K562 (cell line): ENCODE data around the gene TTLL11. TPM values are rescaled to one million over a fixed set of nuclear protein-coding genes. Genes with fewer than 3 reads are reported as not detected.
"Not testable (repeated sequence)": the region's sequence is repeated elsewhere in the genome, so short reads cannot be mapped to it uniquely, and the experiment has no call there.

Experiments used
- ATAC-seq: fragments of 200-7000 bp; cut with Tn5 transposase; 3 replicates; pipeline ENCODE4 v1.9.1; 2020; ENCODE audit warnings: moderate library complexity
- BruUV-seq: library from RNA; stranded (reverse); fragments of 400-500 nt; replicated peaks from 2 replicates; lab custom pipeline; 2021; lab: Mats Ljungman, UMichigan
- CTCF ChIA-PET: fragments of 300-600 bp; formaldehyde crosslinking; extraction: SDS; loops from one replicate; lab custom pipeline; 2021; ENCODE audit warnings: low intra/inter-chr PET ratio; lab: Yijun Ruan, JAX
- POLR2A ChIA-PET: fragments of 300-600, 350-650 bp; sonication (Branson Sonifier 250); formaldehyde crosslinking; extraction: SDS; loops from one replicate; lab custom pipeline; 2021; ENCODE audit warnings: antibody characterized with exemption, inconsistent platforms; lab: Yijun Ruan, JAX
- DNase-seq, 4 experiments: peaks; one replicate each; pipeline versions ENCODE4 v3.0.0 to v3.0.0-alpha.2; 2011 to 2018; ENCODE audit warnings: low spot score in 3 of 4, mixed read lengths in 3 of 4; ENCODE audit errors: extremely low read depth in 1 of 4
- FAIRE-seq: peaks from 2 replicates; lab custom pipeline; 2011; peaks lifted over from hg19 to GRCh38; lab: Jason Lieb, UNC
- H2AFZ ChIP-seq: 2 replicates; pipeline ENCODE4 v1.6.0; 2011; ENCODE audit warnings: low read depth, low read length, control low read depth, inconsistent platforms
- H3K27ac ChIP-seq: fragments of 200-600 bp; 3 replicates; pipeline ENCODE4 v1.8.0; 2011; ENCODE audit warnings: low read depth, mild to moderate bottlenecking, control low read depth, inconsistent platforms, low read length, moderate library complexity, mixed read lengths; ENCODE audit errors: extremely low read depth
- H3K27me3 ChIP-seq, 2 experiments: fragments of 300-600 bp in 1 of 2; 2 replicates in 1 of 2; 3 replicates in 1 of 2; pipeline versions ENCODE4 v1.6.0 to v1.8.0; 2011; ENCODE audit warnings: inconsistent platforms in 2 of 2, low read length in 2 of 2, mild to moderate bottlenecking in 1 of 2, mixed read lengths in 1 of 2, moderate library complexity in 1 of 2; ENCODE audit not compliant: control insufficient read depth in 2 of 2, insufficient read depth in 2 of 2
- H3K36me3 ChIP-seq: fragments of 300-600 bp; 3 replicates; pipeline ENCODE4 v1.8.0; 2011; ENCODE audit warnings: mild to moderate bottlenecking, low read length, inconsistent platforms; ENCODE audit not compliant: control insufficient read depth, insufficient read depth
- H3K4me1 ChIP-seq, 2 experiments: fragments of 200-600 bp in 1 of 2; replicated peaks in 1 of 2; 2 replicates in 1 of 2; 3 replicates in 1 of 2; pipeline versions ENCODE4 v1.5.1 to v1.8.0; 2011; ENCODE audit warnings: inconsistent platforms in 2 of 2, low read length in 2 of 2, mild to moderate bottlenecking in 1 of 2, mixed read lengths in 1 of 2, moderate library complexity in 1 of 2; ENCODE audit not compliant: control insufficient read depth in 2 of 2, insufficient read depth in 2 of 2
- H3K4me2 ChIP-seq: 2 replicates; pipeline ENCODE4 v1.6.1; 2011; ENCODE audit warnings: low read length, control low read depth, inconsistent platforms, mixed read lengths; ENCODE audit not compliant: insufficient read depth
- H3K4me3 ChIP-seq: fragments of 200-600 bp; sonication (generic), shearing (Covaris generic); 2 replicates; pipeline ENCODE4 v1.5.1; 2016; ENCODE audit warnings: control low read depth, inconsistent platforms
- H3K79me2 ChIP-seq: fragments of 200-600 bp; 3 replicates; pipeline ENCODE4 v1.8.0; 2011; ENCODE audit warnings: low read length, inconsistent platforms; ENCODE audit not compliant: control insufficient read depth, insufficient read depth
- H3K9ac ChIP-seq, 2 experiments: 2 replicates each; pipeline versions ENCODE4 v1.6.0 to v1.6.1; 2011; ENCODE audit warnings: low read depth in 2 of 2, low read length in 2 of 2, control low read depth in 1 of 2, inconsistent platforms in 1 of 2, mild to moderate bottlenecking in 1 of 2, mixed read lengths in 1 of 2; ENCODE audit not compliant: insufficient read depth in 1 of 2
- H3K9me1 ChIP-seq: one replicate; pipeline ENCODE4 v1.6.0; 2011; ENCODE audit warnings: inconsistent platforms, mild to moderate bottlenecking, low read length, moderate library complexity; ENCODE audit not compliant: control insufficient read depth, insufficient read depth
- H3K9me3 ChIP-seq: replicated peaks from 2 replicates; pipeline ENCODE4 v1.5.1; 2011; ENCODE audit warnings: low read depth, low read length, inconsistent platforms; ENCODE audit not compliant: control insufficient read depth, insufficient read depth
- H4K20me1 ChIP-seq: replicated peaks from 2 replicates; pipeline ENCODE4 v1.6.1; 2011; ENCODE audit warnings: low read length, inconsistent platforms, mixed read lengths; ENCODE audit not compliant: control insufficient read depth, insufficient read depth
- CBX1 ChIP-seq: sonication (generic); IDR thresholded peaks from 2 replicates; pipeline ENCODE4 v1.6.1; 2016; ENCODE audit warnings: antibody characterized with exemption, low read depth, mild to moderate bottlenecking
- CCNT2 ChIP-seq: IDR thresholded peaks from 2 replicates; pipeline ENCODE4 v1.6.1; 2011; ENCODE audit warnings: borderline replicate concordance, low read depth, mild to moderate bottlenecking, moderate library complexity, mixed read lengths, low read length; ENCODE audit not compliant: insufficient read length; ENCODE audit errors: extremely low read depth
- NFE2L1 ChIP-seq: fragments of 450-650 bp; IDR thresholded peaks from 2 replicates; pipeline ENCODE4 v1.6.1; 2016; ENCODE audit warnings: missing genetic modification characterization, low read depth, mild to moderate bottlenecking, missing compliant biosample characterization, moderate library complexity, borderline replicate concordance
- RBM15 ChIP-seq: fragments of 200-400 bp; formaldehyde crosslinking; IDR thresholded peaks from 2 replicates; pipeline ENCODE4 v1.6.1; 2018; ENCODE audit warnings: mild to moderate bottlenecking, low read length, moderate library complexity; ENCODE audit not compliant: insufficient read depth
- RBM22 ChIP-seq: fragments of 200-400 bp; formaldehyde crosslinking; IDR thresholded peaks from 2 replicates; pipeline ENCODE4 v1.6.1; 2018; ENCODE audit warnings: low read length, low read depth; ENCODE audit not compliant: poor library complexity, severe bottlenecking
- RBM25 ChIP-seq: fragments of 200-400 bp; formaldehyde crosslinking; IDR thresholded peaks from 2 replicates; pipeline ENCODE4 v1.6.1; 2018; ENCODE audit warnings: low read length, low read depth, moderate library complexity; ENCODE audit not compliant: severe bottlenecking
- ZNF146 ChIP-seq: IDR thresholded peaks from one replicate; pipeline ENCODE4 v1.6.1; 2018; ENCODE audit warnings: missing compliant biosample characterization; ENCODE audit not compliant: unreplicated experiment
- ZSCAN32 ChIP-seq: fragments of 450-650 bp; formaldehyde crosslinking; IDR thresholded peaks from 2 replicates; pipeline ENCODE4 v1.4.0; 2020; ENCODE audit warnings: mild to moderate bottlenecking, moderate library complexity
- WGBS: fragments of 100-300 bp; shearing (Covaris generic); methylation state at CpG from one replicate; pipeline ENCODE4 v1.1.6; 2016; ENCODE audit warnings: low coverage, mixed read lengths; ENCODE audit not compliant: insufficient coverage; ENCODE audit errors: missing lambda C conversion rate; 5-methylcytosine and 5-hydroxymethylcytosine counted together
- in situ Hi-C: fragments of 300-500 bp; cut with MboI; formaldehyde crosslinking; loops from 4 replicates; pipeline ENCODE4 v1.15.0; 2018; ENCODE audit warnings: inconsistent platforms, mixed read lengths
- intact Hi-C: fragments of 100-400 bp; cut with micrococcal nuclease; formaldehyde crosslinking; loops from 2 replicates; pipeline ENCODE4 v1.14.2; 2022
- polyA plus RNA-seq, 8 experiments: library from polyadenylated mRNA; depleted of rRNA in 4 of 8; stranded (reverse) in 5 of 8; unstranded in 3 of 8; fragments of >200 nt; fragmentation: Nextera tagmentation in 2 of 8; fragmentation: Illumina TruSeq in 1 of 8; extraction: Ambion mirVana in 2 of 8; extraction: Trizol in 1 of 8; gene quantifications; 2 replicates each; pipeline versions ENCODE4 v1.2.1 to v1.2.3, GENCODE V29; 2011 to 2014; ENCODE audit warnings: inconsistent platforms in 1 of 8, missing spikeins in 1 of 8
- total RNA-seq, 7 experiments: library from RNA; depleted of rRNA in 6 of 7; stranded (reverse); fragments of >200 nt in 6 of 7; fragmentation: Illumina TruSeq in 2 of 7; extraction: Trizol in 2 of 7; gene quantifications; 2 replicates each; pipeline versions ENCODE4 v1.2.1 to v1.2.3, GENCODE V29; 2011 to 2021; ENCODE audit warnings: low replicate concordance in 1 of 7
- TF ChIP-seq, protein P1 (sequence below): fragments of 450-650 bp; IDR thresholded peaks from 2 replicates; pipeline ENCODE4 v1.6.1; 2017; ENCODE audit warnings: antibody characterized with exemption
- TF ChIP-seq, protein P2 (sequence below): fragments of 450-650 bp; IDR thresholded peaks from one replicate; pipeline ENCODE4 v1.6.1; 2018; ENCODE audit warnings: mild to moderate bottlenecking, moderate library complexity; ENCODE audit not compliant: partially characterized antibody
- TF ChIP-seq, protein P3 (sequence below): sonication (generic); formaldehyde crosslinking; IDR thresholded peaks from 2 replicates; pipeline ENCODE4 v1.8.1; 2022; ENCODE audit warnings: missing genetic modification reagents

TTLL11 gene
- total and polyA plus RNA-seq, 9 of the 15 experiments (the other 6 are each of a cell fraction or from before 2014, with no cell fraction given), result 0.83 to 4.4 (median 2.7) TPM

DNA sequence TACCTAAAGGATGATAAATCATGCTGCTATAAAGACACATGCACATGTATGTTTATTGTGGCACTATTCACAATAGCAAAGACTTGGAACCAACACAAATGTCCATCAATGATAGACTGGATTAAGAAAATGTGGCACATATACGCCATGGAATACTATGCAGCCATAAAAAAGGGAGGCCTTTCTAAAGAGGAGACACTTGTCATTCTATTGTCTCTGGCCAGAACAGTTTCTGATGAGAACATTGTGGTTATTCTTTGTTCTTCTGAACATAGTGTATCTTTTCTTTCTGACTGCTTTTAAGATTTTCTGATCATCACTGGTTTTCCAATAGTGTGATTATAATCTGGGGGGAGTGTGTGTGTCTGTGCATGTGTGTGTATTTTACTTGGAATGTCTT, 112.4 kb downstream of the TTLL11 start:
- in situ Hi-C loops, H3K9me3 ChIP-seq, H3K79me2 ChIP-seq, H3K4me1 ChIP-seq, CTCF ChIA-PET, DNase-seq, BruUV-seq, H3K9ac ChIP-seq, H3K36me3 ChIP-seq, H3K4me2 ChIP-seq, FAIRE-seq, H4K20me1 ChIP-seq, H3K27me3 ChIP-seq, H2AFZ ChIP-seq, H3K9me1 ChIP-seq, ATAC-seq, H3K27ac ChIP-seq, POLR2A ChIA-PET, intact Hi-C loops, H3K4me3 ChIP-seq: not testable (repeated sequence)
- WGBS, result 0% methylated on average over 1 of the region's 1 CpG
- TF ChIP-seq RBM25 (peak; percentile 71), ZNF146 (CRISPR knock-in tag) (peak; percentile 81)

DNA sequence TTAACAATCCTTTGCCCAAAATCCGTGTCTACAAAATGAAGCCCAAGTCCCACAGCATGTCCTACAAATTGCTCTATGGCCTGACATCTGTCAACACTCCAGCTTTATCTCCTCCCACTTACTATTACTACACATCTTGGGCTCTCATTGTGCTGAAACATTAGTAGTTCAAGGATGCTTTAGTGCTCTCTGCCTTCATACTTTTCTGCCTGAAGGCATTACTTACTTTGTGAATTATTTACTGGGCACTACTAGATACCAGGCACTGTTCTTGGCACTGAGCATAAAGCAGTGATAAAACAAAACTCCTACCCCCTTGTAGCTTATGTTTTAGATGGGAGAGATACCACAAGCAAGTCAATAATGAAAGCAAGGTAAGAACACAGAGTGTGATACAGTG, 113.4 kb downstream of the TTLL11 start:
- Histone ChIP-seq H3K79me2 (no peaks in the 10 kb centered on the region), H2AFZ (no peak overlapping the region), H3K4me1 (no peaks in the 10 kb centered on the region), H3K9me3 (no peaks in the 10 kb centered on the region), H3K27me3 (peaks cover 0 to 2% of the 10 kb centered on the region in 2 experiments; a peak in 1 of 5 replicates), H4K20me1 (no peaks in the 10 kb centered on the region; the same call in 1 of the 2 replicates), H3K9ac (no peak overlapping the region), H3K36me3 (no peaks in the 10 kb centered on the region), H3K4me3 (no peak overlapping the region), H3K27ac (no peak overlapping the region), H3K9me1 (no peaks in the 10 kb centered on the region), H3K4me2 (no peak overlapping the region)
- DNase-seq, result no peak
- no peak for FAIRE-seq
- ATAC-seq, result no peak
- ChIA-PET POLR2A (no interaction called here), CTCF (no interaction called here)
- intact Hi-C loops, result no loop called here
- no TSS peak for BruUV-seq
- in situ Hi-C loops, result no loop called here
- 0% methylated on average over 1 of the region's 1 CpG for WGBS
- no peak for TF ChIP-seq CCNT2
- TF ChIP-seq, protein P1, sequence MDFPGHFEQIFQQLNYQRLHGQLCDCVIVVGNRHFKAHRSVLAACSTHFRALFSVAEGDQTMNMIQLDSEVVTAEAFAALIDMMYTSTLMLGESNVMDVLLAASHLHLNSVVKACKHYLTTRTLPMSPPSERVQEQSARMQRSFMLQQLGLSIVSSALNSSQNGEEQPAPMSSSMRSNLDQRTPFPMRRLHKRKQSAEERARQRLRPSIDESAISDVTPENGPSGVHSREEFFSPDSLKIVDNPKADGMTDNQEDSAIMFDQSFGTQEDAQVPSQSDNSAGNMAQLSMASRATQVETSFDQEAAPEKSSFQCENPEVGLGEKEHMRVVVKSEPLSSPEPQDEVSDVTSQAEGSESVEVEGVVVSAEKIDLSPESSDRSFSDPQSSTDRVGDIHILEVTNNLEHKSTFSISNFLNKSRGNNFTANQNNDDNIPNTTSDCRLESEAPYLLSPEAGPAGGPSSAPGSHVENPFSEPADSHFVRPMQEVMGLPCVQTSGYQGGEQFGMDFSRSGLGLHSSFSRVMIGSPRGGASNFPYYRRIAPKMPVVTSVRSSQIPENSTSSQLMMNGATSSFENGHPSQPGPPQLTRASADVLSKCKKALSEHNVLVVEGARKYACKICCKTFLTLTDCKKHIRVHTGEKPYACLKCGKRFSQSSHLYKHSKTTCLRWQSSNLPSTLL, result no peak
- no peak for TF ChIP-seq RBM15
- TF ChIP-seq CBX1, result no peak
- TF ChIP-seq NFE2L1 (tag), result no peak
- TF ChIP-seq, protein P2, sequence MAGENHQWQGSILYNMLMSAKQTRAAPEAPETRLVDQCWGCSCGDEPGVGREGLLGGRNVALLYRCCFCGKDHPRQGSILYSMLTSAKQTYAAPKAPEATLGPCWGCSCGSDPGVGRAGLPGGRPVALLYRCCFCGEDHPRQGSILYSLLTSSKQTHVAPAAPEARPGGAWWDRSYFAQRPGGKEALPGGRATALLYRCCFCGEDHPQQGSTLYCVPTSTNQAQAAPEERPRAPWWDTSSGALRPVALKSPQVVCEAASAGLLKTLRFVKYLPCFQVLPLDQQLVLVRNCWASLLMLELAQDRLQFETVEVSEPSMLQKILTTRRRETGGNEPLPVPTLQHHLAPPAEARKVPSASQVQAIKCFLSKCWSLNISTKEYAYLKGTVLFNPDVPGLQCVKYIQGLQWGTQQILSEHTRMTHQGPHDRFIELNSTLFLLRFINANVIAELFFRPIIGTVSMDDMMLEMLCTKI, result no peak
- TF ChIP-seq, protein P3, sequence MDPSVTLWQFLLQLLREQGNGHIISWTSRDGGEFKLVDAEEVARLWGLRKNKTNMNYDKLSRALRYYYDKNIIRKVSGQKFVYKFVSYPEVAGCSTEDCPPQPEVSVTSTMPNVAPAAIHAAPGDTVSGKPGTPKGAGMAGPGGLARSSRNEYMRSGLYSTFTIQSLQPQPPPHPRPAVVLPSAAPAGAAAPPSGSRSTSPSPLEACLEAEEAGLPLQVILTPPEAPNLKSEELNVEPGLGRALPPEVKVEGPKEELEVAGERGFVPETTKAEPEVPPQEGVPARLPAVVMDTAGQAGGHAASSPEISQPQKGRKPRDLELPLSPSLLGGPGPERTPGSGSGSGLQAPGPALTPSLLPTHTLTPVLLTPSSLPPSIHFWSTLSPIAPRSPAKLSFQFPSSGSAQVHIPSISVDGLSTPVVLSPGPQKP (CRISPR knock-in tag), result no peak
- TF ChIP-seq RBM22, result no peak
- no peak for TF ChIP-seq ZSCAN32
